Measurements from ENCODE around the gene KCNIP4. TPM values are rescaled to one million over a fixed set of nuclear protein-coding genes. Genes with fewer than 3 reads are reported as not detected.

The KCNIP4 gene
- total RNA-seq, 3 donors from 2014 or later = 0.96 to 11.3 (median 2.4) TPM

GRCh38 chr4:21535898-21536297 lies 412.7 kb downstream of the KCNIP4 start:
- ATAC-seq (no peak), DNase-seq (no peak)
- Histone ChIP-seq H3K36me3 (ENCODE audit: low read depth) (no peaks in the 10 kb centered on the region), H3K9me3 (no peaks in the 10 kb centered on the region), H3K4me1 (ENCODE audit: low read depth) (no peaks in the 10 kb centered on the region), H3K4me3 (no peak overlapping the region)
- TF ChIP-seq, protein P1, sequence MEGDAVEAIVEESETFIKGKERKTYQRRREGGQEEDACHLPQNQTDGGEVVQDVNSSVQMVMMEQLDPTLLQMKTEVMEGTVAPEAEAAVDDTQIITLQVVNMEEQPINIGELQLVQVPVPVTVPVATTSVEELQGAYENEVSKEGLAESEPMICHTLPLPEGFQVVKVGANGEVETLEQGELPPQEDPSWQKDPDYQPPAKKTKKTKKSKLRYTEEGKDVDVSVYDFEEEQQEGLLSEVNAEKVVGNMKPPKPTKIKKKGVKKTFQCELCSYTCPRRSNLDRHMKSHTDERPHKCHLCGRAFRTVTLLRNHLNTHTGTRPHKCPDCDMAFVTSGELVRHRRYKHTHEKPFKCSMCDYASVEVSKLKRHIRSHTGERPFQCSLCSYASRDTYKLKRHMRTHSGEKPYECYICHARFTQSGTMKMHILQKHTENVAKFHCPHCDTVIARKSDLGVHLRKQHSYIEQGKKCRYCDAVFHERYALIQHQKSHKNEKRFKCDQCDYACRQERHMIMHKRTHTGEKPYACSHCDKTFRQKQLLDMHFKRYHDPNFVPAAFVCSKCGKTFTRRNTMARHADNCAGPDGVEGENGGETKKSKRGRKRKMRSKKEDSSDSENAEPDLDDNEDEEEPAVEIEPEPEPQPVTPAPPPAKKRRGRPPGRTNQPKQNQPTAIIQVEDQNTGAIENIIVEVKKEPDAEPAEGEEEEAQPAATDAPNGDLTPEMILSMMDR (IDR thresholded peaks at IDR 0.05) = no peak
- intact Hi-C loops (cut with DNase I, micrococcal nuclease) = no loop called here

DNA sequence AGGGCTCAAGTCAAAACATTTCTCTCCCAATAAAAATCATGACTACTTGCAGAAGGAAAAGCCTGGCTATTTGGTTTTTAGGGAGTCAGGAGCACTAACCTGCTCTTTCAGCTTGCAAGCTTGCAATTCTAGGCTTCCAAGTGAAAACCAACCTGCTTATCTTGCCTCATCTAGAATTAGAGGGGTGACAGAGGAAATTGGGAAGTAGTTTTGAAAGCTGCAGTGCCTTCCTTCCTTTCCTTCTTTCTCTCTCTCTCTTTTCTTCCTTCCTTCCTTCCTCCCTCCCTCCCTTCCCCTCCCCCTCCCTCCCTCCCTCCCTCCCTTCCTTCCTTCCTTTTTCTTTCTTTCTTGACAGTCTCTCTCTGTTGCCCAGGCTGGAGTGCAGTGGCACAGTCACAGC lies 417.5 kb downstream of the KCNIP4 start:
- intact Hi-C loops (cut with DNase I, micrococcal nuclease) = no loop called here
- H3K36me3 ChIP-seq (ENCODE audit: low read depth) = no peaks in the 10 kb centered on the region
- H3K4me3 ChIP-seq = no peak overlapping the region
- H3K9me3 ChIP-seq = no peaks in the 10 kb centered on the region
- TF ChIP-seq, protein P1 (IDR thresholded peaks at IDR 0.05) = no peak
- no peaks in the 10 kb centered on the region for H3K4me1 ChIP-seq (ENCODE audit: low read depth)
- ATAC-seq (no peak), DNase-seq (no peak)

- no peak for ATAC-seq
- TF ChIP-seq, protein P1 (IDR thresholded peaks at IDR 0.05) = no peak
- H3K36me3 ChIP-seq (ENCODE audit: low read depth) = no peaks in the 10 kb centered on the region
- no peaks in the 10 kb centered on the region for H3K4me1 ChIP-seq (ENCODE audit: low read depth)
- intact Hi-C loops (cut with DNase I, micrococcal nuclease) = no loop called here
- no peaks in the 10 kb centered on the region for H3K9me3 ChIP-seq
- DNase-seq = no peak
- H3K4me3 ChIP-seq = no peak overlapping the region
Observed at GRCh38 chr4:21529214-21529613, 419.4 kb downstream of the KCNIP4 start.

DNA sequence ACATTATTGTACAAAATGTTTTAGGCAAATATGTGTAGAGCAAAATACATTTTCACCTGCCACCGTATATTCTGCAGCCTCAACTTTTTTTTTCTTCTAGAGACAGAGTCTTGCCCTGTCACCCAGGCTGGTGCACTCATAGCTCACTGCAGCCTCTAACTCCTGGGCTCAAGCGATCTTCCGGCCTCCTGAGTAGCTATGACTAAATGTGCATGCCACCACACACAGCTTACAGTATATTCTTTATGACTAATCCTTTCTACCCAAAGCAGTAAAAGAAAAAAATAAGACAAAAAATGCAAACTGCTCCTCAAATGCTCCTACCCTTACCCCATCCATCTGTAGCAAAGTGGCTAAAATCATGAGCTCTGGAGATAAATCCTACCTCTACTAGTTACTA lies 426.3 kb downstream of the KCNIP4 start:
- no peak for ATAC-seq
- TF ChIP-seq, protein P1 (IDR thresholded peaks at IDR 0.05) = no peak
- intact Hi-C loops (cut with DNase I, micrococcal nuclease) = no loop called here
- H3K4me3 ChIP-seq = no peak overlapping the region
- DNase-seq = no peak
- H3K4me1 ChIP-seq (ENCODE audit: low read depth) = no peaks in the 10 kb centered on the region
- H3K9me3 ChIP-seq = no peaks in the 10 kb centered on the region
- H3K36me3 ChIP-seq (ENCODE audit: low read depth) = no peaks in the 10 kb centered on the region

DNA sequence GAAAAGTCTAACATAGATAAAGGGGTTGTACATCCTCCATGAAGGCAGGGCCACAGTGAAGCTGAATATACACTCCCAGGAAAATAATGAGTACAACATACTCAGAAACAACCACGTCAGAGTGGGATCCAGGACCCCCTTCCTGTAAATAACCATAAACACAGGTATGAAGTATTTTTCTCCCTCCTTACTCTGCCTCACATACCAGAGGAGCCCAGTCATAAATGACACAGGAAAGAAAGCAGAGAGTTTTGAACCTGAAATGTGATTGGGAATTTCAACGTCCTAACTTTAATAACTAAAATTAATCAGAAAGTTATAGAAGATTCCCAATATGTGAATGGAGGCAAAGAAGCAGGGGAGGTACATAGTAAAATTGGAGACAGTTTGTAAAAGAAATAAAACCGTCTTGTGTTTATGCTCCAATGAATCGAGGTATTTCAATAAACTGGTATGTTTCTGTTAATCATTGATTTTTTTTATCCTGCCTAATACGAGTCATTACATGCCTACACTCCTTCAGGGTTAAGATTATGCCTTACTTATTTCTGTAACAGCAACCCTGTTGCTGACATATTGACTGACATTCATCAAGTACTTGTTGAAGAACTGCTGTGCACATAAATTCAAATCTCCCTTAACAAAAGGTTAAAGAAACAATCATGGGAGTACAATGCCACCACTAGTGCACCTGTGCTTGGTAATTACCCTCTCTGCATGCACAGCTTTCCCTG lies 431.3 kb downstream of the KCNIP4 start:
- Histone ChIP-seq H3K9me3 (no peaks in the 10 kb centered on the region), H3K4me3 (no peak overlapping the region), H3K36me3 (ENCODE audit: low read depth) (no peaks in the 10 kb centered on the region), H3K4me1 (ENCODE audit: low read depth) (no peaks in the 10 kb centered on the region)
- intact Hi-C loops (cut with DNase I, micrococcal nuclease) = no loop called here
- no peak for ATAC-seq
- TF ChIP-seq, protein P1 (IDR thresholded peaks at IDR 0.05) = no peak
- no peak for DNase-seq
